ENCODE measurements around the gene SEC22A. TPM values are rescaled to one million over a fixed set of nuclear protein-coding genes. Genes with fewer than 3 reads are reported as not detected.

SEC22A gene
- total RNA-seq, 4 donors from 2014 or later: 20.6 to 36.4 (median 28.0) TPM

GRCh38 chr3:123296261-123296660 is 94.5 kb downstream of the SEC22A start:
- H3K27me3 ChIP-seq: no peaks in the 10 kb centered on the region
- 72 to 84% methylated on average over 5 to 7 of the region's 7 CpGs for WGBS, 2 donors
- no peak overlapping the region for H3K27ac ChIP-seq
- intact Hi-C loops (cut with DNase I): no loop called here
- TF ChIP-seq CTCF (IDR thresholded peaks at IDR 0.05) (no peak), POLR2A (IDR thresholded peaks at IDR 0.05) (no peak)
- H3K36me3 ChIP-seq: peaks cover 0 to 17% (median 0%) of the 10 kb centered on the region in 3 donors
- no peak overlapping the region for H3K4me3 ChIP-seq
- no peak for DNase-seq
- no peaks in the 10 kb centered on the region for H3K4me1 ChIP-seq
- H3K9me3 ChIP-seq: no peaks in the 10 kb centered on the region

GRCh38 chr3:123296836-123297626 is 95.3 kb downstream of the SEC22A start:
- WGBS, 2 donors: 64 to 79% methylated on average over 5 to 8 of the region's 13 CpGs
- TF ChIP-seq CTCF (IDR thresholded peaks at IDR 0.05) (no peak), POLR2A (IDR thresholded peaks at IDR 0.05) (no peak)
- peaks cover 0 to 16% (median 0%) of the 10 kb centered on the region in 3 donors for H3K36me3 ChIP-seq
- no peak for DNase-seq
- no peaks in the 10 kb centered on the region for H3K4me1 ChIP-seq
- intact Hi-C loops (cut with DNase I): no loop called here
- H3K4me3 ChIP-seq: no peak overlapping the region
- H3K27me3 ChIP-seq: no peaks in the 10 kb centered on the region
- H3K9me3 ChIP-seq: no peaks in the 10 kb centered on the region
- H3K27ac ChIP-seq: no peak overlapping the region

GRCh38 chr3:123297627-123297899 is 95.8 kb downstream of the SEC22A start:
- TF ChIP-seq POLR2A (IDR thresholded peaks at IDR 0.05) (no peak), CTCF (IDR thresholded peaks at IDR 0.05) (no peak)
- 80 to 83% methylated on average over 4 to 6 of the region's 6 CpGs for WGBS, 2 donors
- Histone ChIP-seq H3K27ac (no peak overlapping the region), H3K9me3 (no peaks in the 10 kb centered on the region), H3K4me3 (no peak overlapping the region), H3K4me1 (no peaks in the 10 kb centered on the region), H3K27me3 (no peaks in the 10 kb centered on the region), H3K36me3 (peaks cover 0 to 16% (median 0%) of the 10 kb centered on the region in 3 donors)
- intact Hi-C loops (cut with DNase I): no loop called here
- no peak for DNase-seq

- Histone ChIP-seq H3K27ac (no peak overlapping the region), H3K4me1 (no peaks in the 10 kb centered on the region), H3K4me3 (no peak overlapping the region), H3K27me3 (no peaks in the 10 kb centered on the region), H3K36me3 (peaks cover 0 to 18% (median 0%) of the 10 kb centered on the region in 3 donors), H3K9me3 (no peaks in the 10 kb centered on the region)
- no peak for DNase-seq
- WGBS, 2 donors: 70 to 73% methylated on average over 5 of the region's 5 CpGs
- no peak for TF ChIP-seq POLR2A (IDR thresholded peaks at IDR 0.05)
- TF ChIP-seq CTCF (IDR thresholded peaks at IDR 0.05): no peak
- intact Hi-C loops (cut with DNase I): no loop called here
Observed at GRCh38 chr3:123298903-123299302, 97.2 kb downstream of the SEC22A start.

GRCh38 chr3:123299581-123299980 is 97.8 kb downstream of the SEC22A start:
- WGBS, 2 donors: 34 to 55% methylated on average over 2 of the region's 8 CpGs
- Histone ChIP-seq H3K4me3 (no peak overlapping the region), H3K36me3 (peaks cover 0 to 22% (median 0%) of the 10 kb centered on the region in 3 donors), H3K27me3 (no peaks in the 10 kb centered on the region), H3K9me3 (no peaks in the 10 kb centered on the region), H3K4me1 (no peaks in the 10 kb centered on the region), H3K27ac (no peak overlapping the region)
- no peak for DNase-seq
- TF ChIP-seq CTCF (IDR thresholded peaks at IDR 0.05) (no peak), POLR2A (IDR thresholded peaks at IDR 0.05) (no peak)
- intact Hi-C loops (cut with DNase I): no loop called here
